ENCODE data around the gene MYO1E. TPM values are rescaled to one million over a fixed set of nuclear protein-coding genes. Genes with fewer than 3 reads are reported as not detected.

MYO1E gene
- total RNA-seq, 6 experiments from 2014 or later, result 45.2 to 139 (median 68.9) TPM

DNA sequence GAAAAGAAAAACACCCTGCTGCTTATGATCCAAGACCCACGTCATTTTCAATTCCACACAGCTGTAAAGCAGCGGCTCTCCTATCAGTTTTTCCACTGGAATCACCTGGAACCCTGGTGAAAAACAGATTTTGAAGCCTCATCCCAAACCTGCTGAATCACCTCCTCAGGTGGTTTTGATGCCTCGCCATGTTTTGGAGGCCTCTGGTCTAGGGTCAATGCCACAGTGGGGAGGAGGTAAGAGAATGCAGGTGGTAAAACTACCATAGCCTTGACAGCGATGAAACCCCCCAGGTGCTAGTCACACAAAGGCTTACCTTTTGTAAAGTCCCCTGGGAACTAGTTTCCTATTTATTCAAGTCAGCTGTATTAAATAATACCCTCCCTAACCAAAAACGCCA lies 24.8 kb downstream of the MYO1E start:
- no peaks in the 10 kb centered on the region for H3K36me3 ChIP-seq
- peaks cover 0 to 4% (median 0%) of the 10 kb centered on the region in 4 donors for H3K4me1 ChIP-seq
- 82% methylated on average over 4 of the region's 5 CpGs for WGBS (ENCODE audit: insufficient coverage, low coverage, low lambda C conversion rate, missing lambda C conversion rate)
- H3K27me3 ChIP-seq, result no peaks in the 10 kb centered on the region
- no peak overlapping the region for H3K27ac ChIP-seq
- DNase-seq (no peak), ATAC-seq (no peak)
- intact Hi-C loops (cut with DNase I), result no loop called here
- TF ChIP-seq POLR2A (IDR thresholded peaks at IDR 0.05), result no peak
- TF ChIP-seq, protein P1, sequence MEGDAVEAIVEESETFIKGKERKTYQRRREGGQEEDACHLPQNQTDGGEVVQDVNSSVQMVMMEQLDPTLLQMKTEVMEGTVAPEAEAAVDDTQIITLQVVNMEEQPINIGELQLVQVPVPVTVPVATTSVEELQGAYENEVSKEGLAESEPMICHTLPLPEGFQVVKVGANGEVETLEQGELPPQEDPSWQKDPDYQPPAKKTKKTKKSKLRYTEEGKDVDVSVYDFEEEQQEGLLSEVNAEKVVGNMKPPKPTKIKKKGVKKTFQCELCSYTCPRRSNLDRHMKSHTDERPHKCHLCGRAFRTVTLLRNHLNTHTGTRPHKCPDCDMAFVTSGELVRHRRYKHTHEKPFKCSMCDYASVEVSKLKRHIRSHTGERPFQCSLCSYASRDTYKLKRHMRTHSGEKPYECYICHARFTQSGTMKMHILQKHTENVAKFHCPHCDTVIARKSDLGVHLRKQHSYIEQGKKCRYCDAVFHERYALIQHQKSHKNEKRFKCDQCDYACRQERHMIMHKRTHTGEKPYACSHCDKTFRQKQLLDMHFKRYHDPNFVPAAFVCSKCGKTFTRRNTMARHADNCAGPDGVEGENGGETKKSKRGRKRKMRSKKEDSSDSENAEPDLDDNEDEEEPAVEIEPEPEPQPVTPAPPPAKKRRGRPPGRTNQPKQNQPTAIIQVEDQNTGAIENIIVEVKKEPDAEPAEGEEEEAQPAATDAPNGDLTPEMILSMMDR (IDR thresholded peaks at IDR 0.05), result no peak
- no peak overlapping the region for H3K4me3 ChIP-seq
- H3K9me3 ChIP-seq, result no peaks in the 10 kb centered on the region

DNA sequence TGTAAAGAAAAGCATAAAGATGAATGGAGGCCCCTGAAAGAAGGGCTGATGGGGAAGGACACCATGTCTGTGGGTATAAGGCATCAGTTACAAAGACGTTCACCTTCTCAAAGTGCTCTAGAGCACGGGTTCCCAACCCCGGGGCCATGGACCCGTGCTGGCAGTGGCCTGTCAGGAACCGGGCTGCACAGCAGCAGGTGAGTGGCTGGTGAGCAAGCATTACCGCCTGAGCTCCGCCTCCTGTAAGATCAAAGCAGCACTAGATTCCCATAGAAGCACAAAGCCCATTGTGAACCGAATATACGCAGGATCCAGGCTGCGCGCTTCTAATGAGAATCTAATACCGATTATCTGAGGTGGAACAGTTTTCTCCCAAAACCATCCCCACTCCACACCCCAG lies 25.7 kb downstream of the MYO1E start:
- DNase-seq (no peak), ATAC-seq (no peak)
- Histone ChIP-seq H3K27me3 (no peaks in the 10 kb centered on the region), H3K4me3 (no peak overlapping the region), H3K36me3 (no peaks in the 10 kb centered on the region), H3K4me1 (peaks cover 0 to 4% (median 0%) of the 10 kb centered on the region in 4 donors), H3K27ac (no peak overlapping the region), H3K9me3 (no peaks in the 10 kb centered on the region)
- WGBS (ENCODE audit: insufficient coverage, low coverage, low lambda C conversion rate, missing lambda C conversion rate), result 85% methylated on average over 5 of the region's 12 CpGs
- TF ChIP-seq, protein P1 (IDR thresholded peaks at IDR 0.05), result no peak
- no peak for TF ChIP-seq POLR2A (IDR thresholded peaks at IDR 0.05)
- intact Hi-C loops (cut with DNase I), result no loop called here

DNA sequence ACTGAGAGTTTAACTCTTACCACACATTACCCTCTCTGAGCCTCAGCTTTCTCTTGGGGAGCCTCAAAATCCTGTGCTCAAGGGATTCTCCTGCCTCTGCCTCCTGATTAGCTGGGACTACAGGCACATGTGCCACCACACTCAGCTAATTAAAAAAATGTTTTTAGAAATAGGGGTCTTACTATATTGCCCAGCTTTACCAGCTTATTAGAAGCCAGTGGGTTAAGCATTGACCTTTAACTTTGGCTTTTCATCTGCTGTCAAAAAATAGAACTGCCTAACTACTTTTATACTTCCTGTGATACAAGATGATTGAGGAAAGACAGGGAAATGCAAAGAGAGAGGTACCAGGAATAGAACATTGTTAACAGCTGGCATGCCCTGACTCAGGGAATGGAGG lies 27.3 kb downstream of the MYO1E start:
- intact Hi-C loops (cut with DNase I), result no loop called here
- Histone ChIP-seq H3K27me3 (no peaks in the 10 kb centered on the region), H3K36me3 (no peaks in the 10 kb centered on the region), H3K4me1 (peaks cover 0 to 1% (median 0%) of the 10 kb centered on the region in 4 donors), H3K4me3 (no peak overlapping the region), H3K27ac (no peak overlapping the region), H3K9me3 (no peaks in the 10 kb centered on the region)
- ATAC-seq, result no peak
- TF ChIP-seq, protein P1 (IDR thresholded peaks at IDR 0.05), result no peak
- TF ChIP-seq POLR2A (IDR thresholded peaks at IDR 0.05), result no peak
- DNase-seq, result no peak

DNA sequence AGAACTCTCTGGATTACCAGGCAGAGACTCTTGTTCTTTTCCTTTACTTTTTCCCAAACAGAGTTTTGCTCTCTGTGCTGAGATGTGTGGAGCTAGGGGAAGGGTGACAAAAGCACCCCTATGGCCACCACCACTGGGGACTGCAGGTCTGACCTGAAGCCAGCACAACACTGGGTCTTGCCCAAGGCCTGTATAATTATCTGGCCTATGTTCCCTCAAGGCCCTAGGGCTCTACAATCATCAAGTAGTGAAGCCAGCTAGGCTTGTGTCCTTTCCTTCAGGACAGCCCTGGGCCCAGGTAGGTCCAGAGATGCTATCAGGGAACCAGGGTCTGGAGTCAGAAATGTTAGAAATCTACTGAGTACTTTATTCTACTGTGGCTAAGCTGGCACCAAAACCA lies 28.4 kb downstream of the MYO1E start:
- intact Hi-C loops (cut with DNase I), result no loop called here
- no peak for DNase-seq
- Histone ChIP-seq H3K27me3 (no peaks in the 10 kb centered on the region), H3K36me3 (no peaks in the 10 kb centered on the region), H3K4me3 (no peak overlapping the region), H3K9me3 (no peaks in the 10 kb centered on the region), H3K4me1 (peaks cover 0 to 9% (median 4%) of the 10 kb centered on the region in 4 donors), H3K27ac (no peak overlapping the region)
- TF ChIP-seq, protein P1 (IDR thresholded peaks at IDR 0.05), result no peak
- TF ChIP-seq POLR2A (IDR thresholded peaks at IDR 0.05), result no peak
- ATAC-seq, result peak in 1 of 4 donors; percentile 14

DNA sequence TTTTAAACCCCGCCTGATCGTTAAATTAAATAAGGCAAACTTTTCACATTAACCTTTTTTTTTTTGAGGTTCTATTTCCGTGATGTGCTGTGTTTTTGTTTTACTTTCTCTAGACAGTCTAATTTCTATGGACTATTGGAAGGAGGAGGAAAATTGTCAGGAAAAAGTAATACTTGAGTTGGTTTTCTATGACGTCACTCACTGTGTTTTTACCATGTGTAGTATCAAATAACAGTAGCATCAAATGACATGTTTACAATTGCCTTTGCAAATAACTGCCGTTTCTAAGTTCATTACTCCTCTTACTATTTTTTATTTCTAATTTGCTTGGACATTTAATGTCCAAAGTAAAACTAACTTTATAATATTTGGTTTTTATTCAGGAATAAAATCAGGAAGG lies 32.3 kb downstream of the MYO1E start:
- Histone ChIP-seq H3K27ac (no peak overlapping the region), H3K36me3 (no peaks in the 10 kb centered on the region), H3K9me3 (no peaks in the 10 kb centered on the region), H3K4me3 (no peak overlapping the region), H3K27me3 (no peaks in the 10 kb centered on the region), H3K4me1 (peaks cover 0 to 15% (median 6%) of the 10 kb centered on the region in 4 donors)
- 63% methylated on average over 5 of the region's 5 CpGs for WGBS (ENCODE audit: insufficient coverage, low coverage, low lambda C conversion rate, missing lambda C conversion rate)
- TF ChIP-seq POLR2A (IDR thresholded peaks at IDR 0.05), result no peak
- TF ChIP-seq, protein P1 (IDR thresholded peaks at IDR 0.05), result no peak
- DNase-seq (no peak), ATAC-seq (no peak)
- intact Hi-C loops (cut with DNase I), result no loop called here
